Epithelial cell of esophagus (primary cell): ENCODE measurements around the gene COPG1.

Experiments
- DNase-seq: peaks from one replicate; pipeline ENCODE4 v3.0.0; 2010; ENCODE audit warnings: low read depth
- H3K4me3 ChIP-seq: 2 replicates; pipeline ENCODE4 v1.5.1; 2011; ENCODE audit warnings: mild to moderate bottlenecking, low read length, control low read depth
- TF ChIP-seq, protein P1 (sequence below): IDR thresholded peaks from 2 replicates; pipeline ENCODE4 v1.5.1; 2011; ENCODE audit warnings: low read depth, mild to moderate bottlenecking, low read length, control low read depth, inconsistent platforms; ENCODE audit not compliant: insufficient read depth; ENCODE audit errors: missing control alignments

COPG1 gene

DNA sequence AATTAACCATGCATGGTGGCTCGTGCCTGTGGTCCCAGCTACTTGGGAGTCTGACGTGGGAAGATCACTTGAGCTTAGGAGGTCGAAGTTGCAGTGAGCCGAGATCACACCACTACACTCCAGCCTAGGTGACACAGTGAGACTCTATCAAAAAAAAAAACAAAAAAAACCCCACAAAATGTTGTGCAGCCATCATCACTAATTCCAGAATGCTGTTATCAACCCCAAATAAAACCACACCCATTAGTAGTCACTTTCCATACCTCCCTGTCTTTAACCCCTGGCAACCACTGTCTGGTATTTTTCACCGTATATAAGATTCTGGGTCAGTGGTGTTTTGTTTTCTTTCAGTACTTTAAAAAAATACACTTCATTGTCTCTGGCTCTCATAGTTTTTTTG, 45.9 kb downstream of the COPG1 start:
- TF ChIP-seq, protein P1, sequence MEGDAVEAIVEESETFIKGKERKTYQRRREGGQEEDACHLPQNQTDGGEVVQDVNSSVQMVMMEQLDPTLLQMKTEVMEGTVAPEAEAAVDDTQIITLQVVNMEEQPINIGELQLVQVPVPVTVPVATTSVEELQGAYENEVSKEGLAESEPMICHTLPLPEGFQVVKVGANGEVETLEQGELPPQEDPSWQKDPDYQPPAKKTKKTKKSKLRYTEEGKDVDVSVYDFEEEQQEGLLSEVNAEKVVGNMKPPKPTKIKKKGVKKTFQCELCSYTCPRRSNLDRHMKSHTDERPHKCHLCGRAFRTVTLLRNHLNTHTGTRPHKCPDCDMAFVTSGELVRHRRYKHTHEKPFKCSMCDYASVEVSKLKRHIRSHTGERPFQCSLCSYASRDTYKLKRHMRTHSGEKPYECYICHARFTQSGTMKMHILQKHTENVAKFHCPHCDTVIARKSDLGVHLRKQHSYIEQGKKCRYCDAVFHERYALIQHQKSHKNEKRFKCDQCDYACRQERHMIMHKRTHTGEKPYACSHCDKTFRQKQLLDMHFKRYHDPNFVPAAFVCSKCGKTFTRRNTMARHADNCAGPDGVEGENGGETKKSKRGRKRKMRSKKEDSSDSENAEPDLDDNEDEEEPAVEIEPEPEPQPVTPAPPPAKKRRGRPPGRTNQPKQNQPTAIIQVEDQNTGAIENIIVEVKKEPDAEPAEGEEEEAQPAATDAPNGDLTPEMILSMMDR = no peak
- DNase-seq = no peak

DNA sequence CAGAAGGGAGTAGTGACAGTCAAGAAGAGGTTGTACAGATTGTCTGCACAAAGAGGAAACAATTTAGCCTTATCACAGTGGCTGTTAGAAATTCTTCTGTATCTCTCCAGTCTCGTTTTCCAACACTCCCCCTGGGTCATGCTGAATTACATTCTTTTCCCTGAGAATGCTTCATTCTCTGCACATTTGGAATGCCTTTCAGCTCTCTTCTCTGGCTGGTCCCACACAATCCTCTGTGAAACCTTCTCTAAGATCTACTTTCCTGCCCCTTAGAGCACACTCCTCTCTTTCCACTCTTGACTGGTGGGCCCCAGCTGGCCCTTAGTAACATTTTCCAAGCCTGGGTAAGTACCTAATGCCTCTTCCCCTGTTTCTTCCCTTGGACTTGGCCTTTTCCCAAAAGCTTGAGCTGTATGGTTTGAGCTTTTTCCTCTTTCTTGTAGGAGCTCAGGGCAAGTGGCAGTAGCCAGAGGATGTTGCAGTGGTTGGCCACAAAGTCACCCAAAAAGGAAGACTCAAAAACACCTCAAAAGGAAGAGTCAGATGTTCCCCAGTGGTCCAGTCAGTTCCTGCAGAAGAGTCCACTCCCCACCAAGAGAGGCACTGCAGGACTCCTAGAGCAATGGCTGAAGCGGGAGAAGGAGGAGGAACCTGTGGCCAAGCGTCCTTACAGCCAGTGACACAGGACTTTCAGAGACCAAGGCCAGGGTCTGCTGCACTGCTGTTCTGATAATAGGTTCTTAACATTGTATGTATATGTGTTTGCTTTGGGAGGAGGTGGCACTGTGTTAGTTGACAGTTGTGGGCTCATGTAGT, 54.9 kb downstream of the COPG1 start:
- no peak overlapping the region for H3K4me3 ChIP-seq
- DNase-seq = no peak
- TF ChIP-seq, protein P1 = no peak

More for the DNA sequence above, 45.9 kb downstream of the COPG1 start:
- H3K4me3 ChIP-seq = no peak overlapping the region

DNA sequence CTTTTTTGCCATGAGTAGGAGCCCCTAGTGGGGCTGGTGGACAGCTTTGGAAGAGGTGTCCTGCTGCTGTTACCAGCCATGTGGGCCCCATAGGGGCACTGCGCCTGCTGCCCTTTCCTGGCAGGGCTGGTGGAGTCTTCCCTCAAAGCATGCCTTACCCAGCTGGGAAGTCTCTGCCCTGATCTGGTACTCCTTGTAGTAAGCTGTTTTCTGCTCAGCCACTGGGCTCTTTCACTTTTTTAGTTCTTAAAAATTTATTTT, 55.5 kb downstream of the COPG1 start:
- DNase-seq = no peak
- no peak overlapping the region for H3K4me3 ChIP-seq
- TF ChIP-seq, protein P1 = no peak

DNA sequence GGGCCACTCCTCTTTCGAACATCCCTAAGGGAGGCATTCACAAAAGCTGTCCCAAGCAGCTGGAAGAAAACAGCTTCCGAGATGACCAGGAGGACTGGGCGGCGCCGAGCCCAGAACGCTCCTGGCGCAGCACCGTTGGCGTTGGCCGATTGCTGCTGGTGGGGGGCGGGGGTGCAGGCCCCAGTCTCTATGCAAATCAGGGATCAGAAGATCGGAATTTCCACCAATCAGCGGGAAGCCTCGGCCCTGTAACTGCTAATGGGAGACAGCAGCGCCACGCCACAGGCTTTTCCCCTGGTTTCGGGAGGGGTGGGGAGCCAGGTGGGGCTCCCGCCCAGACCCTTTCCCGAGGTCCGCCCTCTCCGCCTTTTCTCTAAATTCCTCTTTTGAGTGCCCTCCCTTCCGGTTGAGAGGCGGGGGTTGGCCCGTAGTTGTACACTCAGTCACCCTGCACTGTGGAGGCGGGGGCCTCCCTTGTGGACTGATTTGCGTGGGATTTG, 56.2 kb downstream of the COPG1 start:
- TF ChIP-seq, protein P1 = no peak
- DNase-seq = peak; percentile 92
- peak overlapping the region; percentile 3 for H3K4me3 ChIP-seq

DNA sequence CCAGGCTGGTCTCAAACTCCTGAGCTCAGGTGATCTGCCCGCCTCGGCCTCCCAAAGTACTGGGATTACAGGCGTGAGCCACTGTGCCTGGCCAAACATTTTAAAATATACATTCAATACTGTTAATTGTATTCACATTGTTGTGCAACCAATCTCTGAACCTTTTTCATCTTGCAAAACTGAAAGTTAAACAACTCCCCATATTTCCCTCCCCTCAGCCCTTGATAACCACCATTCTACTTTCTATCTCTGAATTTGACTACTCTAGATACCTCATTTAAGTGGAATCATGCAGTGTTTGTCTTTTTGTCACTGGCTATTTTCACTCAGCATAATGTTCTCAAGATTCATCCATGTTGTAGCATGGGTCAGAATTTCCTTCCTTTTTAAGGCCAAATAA, 59.2 kb downstream of the COPG1 start:
- no peak for DNase-seq
- TF ChIP-seq, protein P1 = no peak

DNA sequence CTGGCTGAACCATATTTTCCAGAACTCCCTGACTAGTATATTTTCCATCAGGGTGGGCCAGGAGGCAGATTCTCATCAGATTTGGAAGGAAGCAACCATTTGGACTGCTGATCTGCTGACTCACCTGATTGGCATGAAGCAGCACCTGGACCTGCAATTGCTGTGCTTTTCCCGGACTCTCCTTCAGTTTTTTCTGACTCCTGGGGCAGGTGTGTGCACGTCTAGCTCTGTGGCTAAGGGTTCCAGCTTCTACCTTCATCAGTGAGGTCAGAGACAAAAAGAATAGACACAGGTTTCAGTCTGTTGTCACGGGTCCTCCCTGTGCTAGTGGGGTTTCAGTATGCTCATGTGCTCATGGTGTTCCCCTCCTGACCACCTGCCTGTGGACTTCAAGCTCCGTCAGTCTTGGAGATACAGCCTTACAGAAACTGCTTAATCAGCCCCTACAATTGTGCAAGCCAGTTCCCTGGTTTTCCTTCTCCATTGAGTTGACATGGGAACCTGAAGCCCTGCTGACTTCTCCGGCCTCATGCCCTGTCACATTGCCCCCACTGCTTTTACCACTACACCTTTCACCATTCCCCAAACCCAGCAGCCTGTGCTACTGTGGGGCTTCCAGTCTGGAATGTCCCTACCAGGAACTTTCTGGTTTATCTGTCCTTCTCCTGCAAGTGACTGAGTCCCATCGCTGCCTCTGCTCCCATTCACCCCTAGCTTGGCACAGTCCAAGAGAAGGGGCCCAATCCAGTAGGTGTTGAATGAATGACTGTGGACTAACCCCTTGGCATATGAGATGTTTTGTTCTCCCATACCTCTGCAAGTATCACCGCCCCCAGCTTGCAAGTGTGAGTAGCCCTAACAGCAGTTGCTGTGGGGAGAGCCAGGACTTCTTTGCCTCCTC, 61.0 kb downstream of the COPG1 start:
- DNase-seq = peak; percentile 97
- H3K4me3 ChIP-seq = no peak overlapping the region
- TF ChIP-seq, protein P1 = no peak

More for the DNA sequence above, 59.2 kb downstream of the COPG1 start:
- H3K4me3 ChIP-seq = no peak overlapping the region
